Skeletal muscle tissue (tissue), 5 donors: ENCODE results near the gene PHKA2. TPM values are rescaled to one million over a fixed set of nuclear protein-coding genes. Genes with fewer than 3 reads are reported as not detected.
"Not testable (repeated sequence)": the region's sequence is repeated elsewhere in the genome, so short reads cannot be mapped to it uniquely, and the experiment has no call there.

Experiments
- H3K27ac ChIP-seq: one replicate; pipeline ENCODE4 v1.7.0; 2013; ENCODE audit warnings: mild to moderate bottlenecking, low read depth, low read length, inconsistent platforms
- H3K27me3 ChIP-seq, 3 donors: one replicate each; pipeline ENCODE4 v1.7.0; 2013; ENCODE audit warnings: low read length in 3 of 3; ENCODE audit not compliant: control insufficient read depth in 3 of 3, insufficient read depth in 3 of 3
- H3K36me3 ChIP-seq, 3 donors: one replicate each; pipeline ENCODE4 v1.7.0; 2013; ENCODE audit warnings: low read length in 3 of 3; ENCODE audit not compliant: control insufficient read depth in 3 of 3, insufficient read depth in 3 of 3
- H3K4me1 ChIP-seq, 3 donors: one replicate each; pipeline ENCODE4 v1.7.0; 2013; ENCODE audit warnings: low read length in 3 of 3, mild to moderate bottlenecking in 3 of 3; ENCODE audit not compliant: control insufficient read depth in 3 of 3, insufficient read depth in 3 of 3
- H3K4me3 ChIP-seq, 3 donors: one replicate each; pipeline ENCODE4 v1.7.0; 2013; ENCODE audit warnings: low read length in 3 of 3
- H3K9ac ChIP-seq, 3 donors: one replicate each; pipeline ENCODE4 v1.7.0; 2013; ENCODE audit warnings: low read length in 3 of 3, mild to moderate bottlenecking in 3 of 3, moderate library complexity in 2 of 3, low read depth in 1 of 3
- H3K9me3 ChIP-seq, 3 donors: one replicate each; pipeline ENCODE4 v1.7.0; 2013; ENCODE audit warnings: low read length in 3 of 3; ENCODE audit not compliant: control insufficient read depth in 3 of 3
- small RNA-seq: library from RNA; depleted of rRNA; stranded (forward); fragments of <200 nt; gene quantifications from one replicate; pipeline ENCODE3, GENCODE V24; 2014
- total RNA-seq: library from RNA; depleted of rRNA; stranded (reverse); fragments of >200 nt; gene quantifications from one replicate; pipeline ENCODE4 v1.2.3, GENCODE V29; 2014
- donor health status: Osteomylitis.

The PHKA2 gene
- total RNA-seq, 1 donor from 2014 or later = 17.2 TPM

- H3K27ac ChIP-seq = no peak overlapping the region
- no peaks in the 10 kb centered on the region for H3K4me1 ChIP-seq
- H3K9me3 ChIP-seq = no peaks in the 10 kb centered on the region
- H3K36me3 ChIP-seq = no peaks in the 10 kb centered on the region
- H3K4me3 ChIP-seq = no peak overlapping the region
- no peaks in the 10 kb centered on the region for H3K27me3 ChIP-seq
- no peak overlapping the region for H3K9ac ChIP-seq
Observed at GRCh38 chrX:18864390-18864920, 119.5 kb downstream of the PHKA2 start.

- no peaks in the 10 kb centered on the region for H3K9me3 ChIP-seq
Observed at GRCh38 chrX:18861511-18861910, 122.4 kb downstream of the PHKA2 start.

DNA sequence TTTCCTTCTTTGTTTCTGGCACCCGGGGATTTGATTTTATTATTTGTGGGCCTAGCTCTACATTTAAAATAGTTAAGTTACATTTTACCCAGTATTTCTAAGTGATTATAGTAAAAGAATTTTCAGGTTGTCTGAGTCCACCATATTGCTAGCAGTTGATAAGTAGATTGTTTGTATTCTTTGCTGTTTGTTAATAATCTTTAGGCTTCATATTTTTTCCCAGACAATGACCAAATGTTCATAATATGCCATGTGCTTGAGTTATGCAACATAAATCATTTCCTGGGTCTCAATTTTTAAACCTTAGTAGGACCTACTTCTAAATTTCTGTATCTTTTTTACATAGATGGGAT is 127.3 kb downstream of the PHKA2 start:
- H3K9ac ChIP-seq = no peak overlapping the region
- H3K4me3 ChIP-seq = no peak overlapping the region
- no peak overlapping the region for H3K27ac ChIP-seq
- no peaks in the 10 kb centered on the region for H3K36me3 ChIP-seq
- no peaks in the 10 kb centered on the region for H3K9me3 ChIP-seq
- H3K27me3 ChIP-seq = no peaks in the 10 kb centered on the region
- H3K4me1 ChIP-seq = no peaks in the 10 kb centered on the region

More at GRCh38 chrX:18861511-18861910, 122.4 kb downstream of the PHKA2 start:
- Histone ChIP-seq H3K27ac (no peak overlapping the region), H3K4me3 (no peak overlapping the region), H3K4me1 (no peaks in the 10 kb centered on the region), H3K27me3 (no peaks in the 10 kb centered on the region), H3K36me3 (no peaks in the 10 kb centered on the region), H3K9ac (no peak overlapping the region)

GRCh38 chrX:18855919-18856644 is 127.8 kb downstream of the PHKA2 start:
- H3K4me3 ChIP-seq = no peak overlapping the region
- H3K4me1 ChIP-seq = no peaks in the 10 kb centered on the region
- H3K27me3 ChIP-seq = no peaks in the 10 kb centered on the region
- no peaks in the 10 kb centered on the region for H3K36me3 ChIP-seq
- H3K27ac ChIP-seq = no peak overlapping the region
- H3K9me3 ChIP-seq = no peaks in the 10 kb centered on the region
- H3K9ac ChIP-seq = no peak overlapping the region

DNA sequence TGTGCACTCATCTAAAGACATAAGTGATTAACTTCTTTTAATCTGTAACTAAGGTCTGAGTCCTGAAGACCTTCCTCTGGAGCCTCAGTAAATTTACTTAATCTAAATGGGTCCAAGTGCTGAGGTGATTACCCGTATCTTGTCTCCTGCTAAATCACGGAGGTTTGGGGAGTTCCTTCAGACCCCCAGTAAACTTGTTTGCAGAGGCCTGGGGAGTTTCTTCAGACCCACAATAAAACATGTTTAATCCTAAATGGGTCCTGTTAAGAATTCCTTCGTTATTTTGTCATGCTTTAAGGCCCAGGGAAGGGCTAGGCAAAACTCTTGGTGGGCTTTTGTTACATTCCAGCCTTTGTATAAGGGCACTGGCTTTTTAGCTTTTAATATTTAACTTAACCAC is 136.0 kb downstream of the PHKA2 start:
- H3K4me1 ChIP-seq, H3K9ac ChIP-seq, H3K36me3 ChIP-seq, H3K9me3 ChIP-seq, H3K27ac ChIP-seq, H3K27me3 ChIP-seq, H3K4me3 ChIP-seq: not testable (repeated sequence)

Small RNA genes within 50 kb of the gene (small RNA-seq; reads per million reads assigned to genes)
- gene RN7SL48P = not detected

Other genes starting within 250 kb of the PHKA2 start
- 7.8 TPM for gene ADGRG2, start 138.4 kb upstream of the PHKA2 start, total RNA-seq